Amniotic epithelial cell (primary cell): Measurements from ENCODE around the gene TMCC1.
"Not testable (repeated sequence)": the region's sequence is repeated elsewhere in the genome, so short reads cannot be mapped to it uniquely, and the experiment has no call there.

Source experiments
- DNase-seq: peaks from one replicate; pipeline ENCODE4 v3.0.0-alpha.2; 2010; ENCODE audit warnings: low read depth

TMCC1 gene

GRCh38 chr3:129773691-129774663 is 119.5 kb downstream of the TMCC1 start:
- no peak for DNase-seq

DNA sequence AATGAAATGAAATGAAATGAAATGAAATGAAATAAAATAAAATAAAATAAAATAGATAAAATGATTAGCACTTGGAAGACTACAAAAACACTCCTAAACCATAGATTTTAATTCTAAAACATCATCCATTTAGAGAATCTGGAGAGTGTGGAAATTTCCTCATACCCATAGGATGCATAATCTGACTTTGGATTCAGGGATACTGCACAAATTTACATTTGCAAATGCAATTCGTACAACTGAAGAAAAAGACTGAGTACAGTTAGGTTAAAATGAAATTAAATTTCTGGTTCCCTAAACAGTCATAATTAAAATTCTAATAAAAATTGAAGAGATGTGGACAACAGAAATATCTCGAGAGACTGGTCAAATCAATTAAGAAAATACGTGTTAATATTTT is 122.9 kb downstream of the TMCC1 start:
- no peak for DNase-seq

- DNase-seq, result no peak
Observed at GRCh38 chr3:129769616-129770015, 123.9 kb downstream of the TMCC1 start.

DNA sequence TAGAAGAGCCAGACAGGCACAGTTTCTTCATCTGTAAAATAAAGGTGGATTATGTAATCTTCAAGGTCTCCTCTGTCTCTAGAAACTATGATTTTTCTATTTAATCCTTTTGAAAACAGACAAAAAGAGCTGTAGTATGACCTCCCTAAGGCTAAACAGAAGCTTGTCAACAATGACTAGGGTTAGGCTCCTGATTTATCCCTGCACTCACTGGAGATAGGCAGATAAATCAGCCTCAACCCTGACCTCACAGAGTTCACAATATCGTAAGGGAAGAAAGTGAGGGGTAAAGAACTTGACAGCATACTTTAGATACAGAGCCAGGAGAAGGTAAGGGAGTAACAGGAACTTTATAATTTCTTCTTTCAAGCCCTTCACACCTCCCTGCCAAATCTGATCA is 124.8 kb downstream of the TMCC1 start:
- DNase-seq, result no peak

DNA sequence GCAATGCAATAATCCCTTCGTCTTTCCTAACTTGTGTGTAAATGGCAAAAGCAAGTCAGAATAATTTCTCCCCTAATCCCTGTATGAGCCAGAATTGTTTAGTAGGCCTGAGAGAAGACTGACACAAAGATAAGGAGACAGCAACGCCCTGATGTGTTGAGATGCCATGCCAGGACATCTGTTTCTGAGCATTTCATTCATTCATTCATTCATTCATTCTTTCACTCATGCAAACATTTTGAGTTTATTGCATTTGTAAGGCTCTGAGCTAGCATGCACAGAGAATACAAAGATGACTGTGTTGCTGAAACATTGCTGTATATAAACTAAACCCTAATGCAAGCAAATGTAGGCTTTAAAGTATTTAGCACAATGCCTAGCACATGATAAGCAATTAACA is 127.4 kb downstream of the TMCC1 start:
- no peak for DNase-seq

- DNase-seq, result no peak
Observed at GRCh38 chr3:129764090-129764489, 129.4 kb downstream of the TMCC1 start.

DNA sequence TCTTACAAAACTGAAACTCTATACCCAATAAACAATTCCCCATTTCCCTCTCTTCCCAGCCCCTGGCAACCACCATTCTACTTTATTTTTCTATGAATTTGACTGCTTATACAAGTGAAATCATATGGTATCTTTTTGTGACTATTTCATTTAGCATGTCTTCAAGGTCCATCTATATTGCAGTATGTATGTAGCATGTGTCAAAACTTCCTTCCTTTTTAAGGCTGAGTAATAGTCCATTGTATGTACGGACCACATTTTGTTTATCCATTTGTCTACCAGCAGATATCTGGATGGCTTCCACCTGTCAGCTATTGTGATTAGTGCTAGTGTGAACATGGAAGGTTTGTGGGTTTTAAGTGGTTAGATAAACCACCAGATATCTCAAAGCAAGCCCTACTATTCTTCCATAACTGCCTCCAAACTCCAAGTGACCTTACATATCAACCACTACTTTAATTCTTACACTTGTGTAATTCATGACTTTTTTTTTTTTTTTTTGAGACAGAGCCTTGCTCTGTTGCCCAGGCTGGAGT is 134.7 kb downstream of the TMCC1 start:
- DNase-seq, result peak; percentile 76

DNA sequence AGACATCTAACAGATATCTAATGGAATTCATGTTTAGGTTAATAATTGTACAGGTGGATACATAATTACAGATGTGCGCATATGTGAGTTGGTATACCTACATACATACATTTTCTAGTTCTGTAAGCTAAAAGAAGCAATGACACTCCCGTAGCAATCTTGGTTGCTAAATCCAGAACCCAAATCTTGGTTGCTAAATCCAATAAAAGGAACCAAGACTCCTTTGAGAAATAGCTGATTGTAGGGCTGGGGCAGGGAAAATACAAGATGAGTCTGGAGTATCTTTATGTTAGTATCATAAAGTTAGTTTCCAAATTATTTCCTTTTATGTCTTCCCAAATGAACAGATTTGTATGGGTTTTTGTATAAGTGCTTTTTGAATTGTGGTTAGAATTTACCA is 135.2 kb downstream of the TMCC1 start:
- no peak for DNase-seq

GRCh38 chr3:129756871-129757270 is 136.6 kb downstream of the TMCC1 start:
- DNase-seq, result no peak

DNA sequence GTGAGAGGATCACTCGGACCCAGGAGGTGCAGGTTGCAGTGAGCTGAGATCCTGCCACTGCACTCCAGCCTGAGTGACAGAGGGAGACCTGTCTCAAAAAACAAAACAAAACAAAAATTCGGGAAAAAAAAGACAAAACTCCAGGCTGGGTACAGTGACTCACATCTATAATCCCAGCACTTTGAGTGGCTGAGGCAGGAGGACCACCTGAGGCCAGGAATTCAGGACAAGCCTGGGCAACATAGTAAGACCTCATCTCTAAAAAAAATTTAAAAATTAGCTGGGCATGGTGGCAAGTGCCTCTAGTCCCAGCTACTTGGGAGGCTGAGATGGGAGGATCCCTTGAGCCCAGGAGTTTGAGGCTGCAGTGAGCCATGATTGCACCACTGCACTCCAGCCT is 142.4 kb downstream of the TMCC1 start:
- DNase-seq, result not testable (repeated sequence)

DNA sequence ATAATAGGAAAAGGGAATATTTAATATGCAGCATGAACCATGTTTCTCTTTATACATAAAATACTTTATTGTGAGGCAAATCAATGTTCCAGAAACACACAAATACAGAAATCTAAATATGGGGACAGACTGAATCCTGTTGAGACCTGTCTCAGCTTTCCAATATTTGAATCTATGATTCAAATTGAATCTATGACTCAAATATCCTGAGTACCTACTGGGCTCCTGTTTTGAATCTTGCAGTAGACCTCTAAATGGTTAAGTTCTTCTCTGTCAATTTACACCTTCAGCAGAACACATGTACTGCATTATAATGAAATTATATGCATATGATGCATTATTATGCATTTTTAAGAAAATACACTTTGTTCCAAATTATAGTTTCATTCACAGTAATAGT is 143.8 kb downstream of the TMCC1 start:
- no peak for DNase-seq

GRCh38 chr3:129747992-129748391 is 145.5 kb downstream of the TMCC1 start:
- DNase-seq, result no peak

DNA sequence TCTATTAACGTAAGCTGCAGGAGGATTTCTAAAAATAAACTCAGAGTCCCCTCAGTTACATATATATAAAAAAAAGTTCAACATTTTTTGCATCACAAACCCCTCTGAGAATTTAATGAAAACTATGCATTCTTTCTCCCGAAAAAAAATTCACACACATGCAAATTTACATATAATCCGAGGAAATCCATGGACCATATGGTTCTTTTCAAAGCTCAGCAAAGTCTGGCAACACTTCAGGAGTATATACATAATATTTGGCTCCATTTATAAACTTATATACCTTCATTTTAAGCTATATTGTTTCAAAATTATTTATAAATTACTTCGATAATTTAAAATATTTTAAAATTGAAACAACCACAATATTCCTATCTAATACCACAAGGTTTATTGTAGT is 146.4 kb downstream of the TMCC1 start:
- DNase-seq, result no peak

DNA sequence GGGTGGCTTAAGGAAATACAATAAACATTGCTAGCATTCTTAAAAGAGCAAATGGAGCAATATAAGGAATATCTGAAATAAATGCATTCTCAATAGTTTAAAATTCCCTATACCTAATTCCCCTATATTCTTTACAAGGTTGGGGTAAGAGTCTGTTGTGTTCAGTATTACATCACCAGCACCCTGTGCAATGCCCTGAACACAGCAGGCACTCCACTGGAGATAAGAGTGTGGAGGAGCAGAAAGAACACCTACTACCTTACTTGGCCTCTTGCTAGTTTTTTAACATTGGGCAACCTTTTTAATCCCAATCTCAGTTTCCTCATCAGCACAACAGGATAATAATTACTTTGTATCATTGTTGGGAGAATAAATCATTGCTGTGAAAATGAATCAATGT is 146.9 kb downstream of the TMCC1 start:
- peak; percentile 33 for DNase-seq

DNA sequence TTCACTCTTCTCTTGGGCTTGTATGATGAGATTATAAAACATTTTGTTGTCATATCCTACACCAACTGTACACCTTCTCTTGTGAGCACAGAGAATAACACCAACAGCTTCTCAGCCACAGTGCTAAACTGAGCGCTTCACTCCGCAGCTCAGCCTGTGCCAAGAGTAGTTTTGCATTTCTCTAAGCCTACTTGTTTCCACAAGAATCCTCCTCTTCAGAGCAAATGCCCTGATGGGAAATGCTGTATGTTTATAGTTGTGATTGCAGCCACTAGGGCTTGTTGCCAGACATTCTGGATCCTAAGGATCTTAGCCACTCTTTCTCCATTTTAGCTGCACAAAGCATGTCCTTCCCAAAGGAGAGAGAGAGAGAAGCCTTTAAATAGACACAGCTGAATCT is 148.3 kb downstream of the TMCC1 start:
- peak; percentile 77 for DNase-seq

- peak; percentile 55 for DNase-seq
Observed at GRCh38 chr3:129741794-129742193, 151.7 kb downstream of the TMCC1 start.

- no peak for DNase-seq
Observed at GRCh38 chr3:129740090-129740489, 153.4 kb downstream of the TMCC1 start.

- no peak for DNase-seq
Observed at GRCh38 chr3:129739634-129740033, 153.9 kb downstream of the TMCC1 start.

DNA sequence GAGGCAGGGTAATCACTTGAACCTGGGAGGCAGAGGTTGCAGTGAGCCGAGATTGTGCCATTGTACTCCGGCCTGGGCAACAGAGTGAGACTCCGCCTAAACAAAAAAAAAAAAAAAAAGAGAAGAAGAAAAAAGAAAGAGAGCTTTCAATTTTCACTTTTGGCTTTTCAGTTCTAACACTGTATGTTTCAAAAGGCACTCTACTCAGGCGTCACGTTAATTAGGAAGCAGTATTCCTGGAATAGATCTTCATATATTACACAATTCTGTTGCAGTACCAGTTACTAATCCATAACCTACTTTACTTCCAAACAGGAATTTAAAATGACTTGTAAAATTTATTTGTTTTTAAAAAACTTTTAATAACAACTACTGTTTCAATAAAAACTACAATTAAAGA is 155.3 kb downstream of the TMCC1 start:
- DNase-seq, result no peak

GRCh38 chr3:129736070-129736469 is 157.4 kb downstream of the TMCC1 start:
- DNase-seq, result no peak

- DNase-seq, result no peak
Observed at GRCh38 chr3:129735638-129736037, 157.9 kb downstream of the TMCC1 start.

GRCh38 chr3:129734449-129734848 is 159.1 kb downstream of the TMCC1 start:
- no peak for DNase-seq

DNA sequence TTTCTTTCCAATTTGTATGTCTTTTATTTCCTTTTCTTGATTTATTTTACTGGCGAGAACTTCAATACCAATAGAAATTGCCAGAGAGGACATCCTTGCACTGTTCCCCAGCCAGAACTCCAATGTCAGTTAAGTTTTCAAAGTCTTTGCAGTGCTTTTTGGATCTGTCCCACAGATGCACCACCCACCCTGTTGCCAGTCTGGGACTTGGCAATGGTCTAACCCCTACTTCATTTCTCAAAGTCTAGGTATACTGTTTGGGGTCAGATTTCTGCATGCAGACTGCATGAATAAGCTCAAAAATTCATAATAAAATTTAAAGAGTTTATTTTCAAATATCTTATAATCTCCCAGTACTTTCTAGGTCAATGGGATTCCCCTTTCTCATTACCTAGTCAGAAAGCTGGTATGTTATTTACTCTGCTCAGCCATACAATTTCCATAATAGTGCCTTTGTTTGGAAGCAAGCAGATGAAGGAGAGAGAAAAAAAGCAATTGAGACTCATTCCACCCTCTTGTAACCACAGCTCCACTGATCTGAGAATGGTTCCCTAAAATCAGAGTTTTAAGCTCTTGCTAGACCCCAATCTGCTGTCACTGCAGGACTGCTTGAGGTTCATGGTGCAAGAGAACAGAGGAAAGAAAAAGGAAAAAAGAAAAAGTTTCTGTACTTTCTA is 161.2 kb downstream of the TMCC1 start:
- DNase-seq, result no peak
